Skeletal muscle tissue (tissue), 4 donors: ENCODE data around the gene POU2F2. TPM values are rescaled to one million over a fixed set of nuclear protein-coding genes. Genes with fewer than 3 reads are reported as not detected.

Experiments
- H3K27ac ChIP-seq: one replicate; pipeline ENCODE4 v1.7.0; 2013; ENCODE audit warnings: mild to moderate bottlenecking, low read depth, low read length, inconsistent platforms
- H3K27me3 ChIP-seq, 3 donors: one replicate each; pipeline ENCODE4 v1.7.0; 2013; ENCODE audit warnings: low read length in 3 of 3; ENCODE audit not compliant: control insufficient read depth in 3 of 3, insufficient read depth in 3 of 3
- H3K36me3 ChIP-seq, 3 donors: one replicate each; pipeline ENCODE4 v1.7.0; 2013; ENCODE audit warnings: low read length in 3 of 3; ENCODE audit not compliant: control insufficient read depth in 3 of 3, insufficient read depth in 3 of 3
- H3K4me1 ChIP-seq, 3 donors: one replicate each; pipeline ENCODE4 v1.7.0; 2013; ENCODE audit warnings: low read length in 3 of 3, mild to moderate bottlenecking in 3 of 3; ENCODE audit not compliant: control insufficient read depth in 3 of 3, insufficient read depth in 3 of 3
- H3K4me3 ChIP-seq, 3 donors: one replicate each; pipeline ENCODE4 v1.7.0; 2013; ENCODE audit warnings: low read length in 3 of 3
- H3K9ac ChIP-seq, 3 donors: one replicate each; pipeline ENCODE4 v1.7.0; 2013; ENCODE audit warnings: low read length in 3 of 3, mild to moderate bottlenecking in 3 of 3, moderate library complexity in 2 of 3, low read depth in 1 of 3
- H3K9me3 ChIP-seq, 3 donors: one replicate each; pipeline ENCODE4 v1.7.0; 2013; ENCODE audit warnings: low read length in 3 of 3; ENCODE audit not compliant: control insufficient read depth in 3 of 3
- total RNA-seq: library from RNA; depleted of rRNA; stranded (reverse); fragments of >200 nt; gene quantifications from one replicate; pipeline ENCODE4 v1.2.3, GENCODE V29; 2014
- donor health status: Osteomylitis.

The POU2F2 gene
- total RNA-seq, 1 donor from 2014 or later: 0.52 TPM

DNA sequence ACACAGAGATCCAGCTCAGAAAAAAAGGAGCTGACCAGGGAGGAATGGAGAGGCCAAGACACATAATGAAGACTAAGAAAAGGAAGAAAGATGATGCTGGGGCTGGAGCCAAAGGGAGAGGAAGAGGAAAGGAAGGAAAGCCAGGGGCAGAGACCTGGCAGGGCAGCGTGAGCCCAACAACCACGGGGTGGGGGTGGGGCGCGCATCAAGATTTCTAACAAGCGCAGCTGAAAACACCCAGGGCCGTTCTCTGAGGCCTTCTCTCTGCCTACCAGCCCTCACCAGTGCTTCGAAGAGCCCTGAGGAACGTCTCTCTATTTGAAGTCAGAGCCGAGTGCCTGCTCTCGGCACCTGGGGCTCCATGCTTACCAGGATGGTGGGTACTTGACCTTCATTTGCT lies 23.6 kb upstream of the POU2F2 start:
- H3K27ac ChIP-seq: no peak overlapping the region
- no peaks in the 10 kb centered on the region for H3K36me3 ChIP-seq
- H3K27me3 ChIP-seq: peaks cover 39 to 66% (median 61%) of the 10 kb centered on the region in 3 donors

GRCh38 chr19:42154471-42155323 lies 22.5 kb upstream of the POU2F2 start:
- no peaks in the 10 kb centered on the region for H3K4me1 ChIP-seq
- no peaks in the 10 kb centered on the region for H3K9me3 ChIP-seq
- peaks cover 44 to 66% (median 65%) of the 10 kb centered on the region in 3 donors for H3K27me3 ChIP-seq

More for the DNA sequence above, 23.6 kb upstream of the POU2F2 start:
- H3K4me3 ChIP-seq: no peak overlapping the region
- no peak overlapping the region for H3K9ac ChIP-seq
- H3K9me3 ChIP-seq: no peaks in the 10 kb centered on the region
- H3K4me1 ChIP-seq: no peaks in the 10 kb centered on the region

GRCh38 chr19:42153672-42154433 lies 21.6 kb upstream of the POU2F2 start:
- peaks cover 46 to 75% (median 73%) of the 10 kb centered on the region in 3 donors for H3K27me3 ChIP-seq
- H3K9me3 ChIP-seq: no peaks in the 10 kb centered on the region
- H3K9ac ChIP-seq: no peak overlapping the region
- H3K4me3 ChIP-seq: no peak overlapping the region
- no peaks in the 10 kb centered on the region for H3K36me3 ChIP-seq
- H3K27ac ChIP-seq: no peak overlapping the region
- no peaks in the 10 kb centered on the region for H3K4me1 ChIP-seq

More at GRCh38 chr19:42154471-42155323, 22.5 kb upstream of the POU2F2 start:
- Histone ChIP-seq H3K27ac (no peak overlapping the region), H3K36me3 (no peaks in the 10 kb centered on the region), H3K4me3 (no peak overlapping the region), H3K9ac (no peak overlapping the region)

DNA sequence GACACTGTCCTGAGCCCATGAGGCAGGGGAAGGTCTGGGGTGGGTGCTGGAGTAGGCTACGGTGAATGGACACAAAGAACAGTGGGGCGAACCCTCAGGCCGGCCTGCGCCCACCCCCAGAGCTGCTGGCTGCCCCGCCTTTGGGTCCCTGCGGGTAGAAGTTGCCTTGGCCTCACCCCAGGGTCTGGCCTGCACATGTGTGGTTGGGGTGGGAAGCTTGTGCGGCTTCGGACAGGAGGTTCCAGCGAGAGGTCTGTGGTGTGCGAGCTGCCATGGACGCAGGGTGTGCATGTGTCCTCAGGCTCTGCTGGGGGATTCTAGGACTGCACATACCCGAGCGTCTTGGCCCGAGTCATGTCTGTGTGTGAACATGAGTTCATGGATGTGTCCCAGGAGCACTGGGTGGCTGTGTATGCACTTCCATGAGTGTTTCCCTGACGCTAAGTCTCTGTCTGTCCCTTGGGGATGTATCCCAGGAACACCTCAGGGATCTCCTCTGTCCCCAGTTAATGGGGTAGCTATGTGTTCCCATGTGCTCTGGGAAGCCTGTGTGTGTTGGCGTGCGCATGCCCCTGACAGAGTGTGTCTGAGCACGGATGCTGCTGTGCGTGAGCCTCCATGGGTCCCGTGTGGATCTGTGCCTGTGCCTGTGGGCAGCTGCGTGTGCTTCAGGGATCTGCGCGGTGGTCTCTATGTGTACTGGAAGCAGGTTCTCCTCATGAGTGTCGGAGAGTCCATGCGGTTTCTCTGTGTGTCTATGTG lies 20.8 kb upstream of the POU2F2 start:
- Histone ChIP-seq H3K4me3 (no peak overlapping the region), H3K27me3 (peaks cover 52 to 80% (median 78%) of the 10 kb centered on the region in 3 donors), H3K27ac (no peak overlapping the region), H3K9ac (no peak overlapping the region), H3K9me3 (no peaks in the 10 kb centered on the region), H3K36me3 (no peaks in the 10 kb centered on the region), H3K4me1 (no peaks in the 10 kb centered on the region)

DNA sequence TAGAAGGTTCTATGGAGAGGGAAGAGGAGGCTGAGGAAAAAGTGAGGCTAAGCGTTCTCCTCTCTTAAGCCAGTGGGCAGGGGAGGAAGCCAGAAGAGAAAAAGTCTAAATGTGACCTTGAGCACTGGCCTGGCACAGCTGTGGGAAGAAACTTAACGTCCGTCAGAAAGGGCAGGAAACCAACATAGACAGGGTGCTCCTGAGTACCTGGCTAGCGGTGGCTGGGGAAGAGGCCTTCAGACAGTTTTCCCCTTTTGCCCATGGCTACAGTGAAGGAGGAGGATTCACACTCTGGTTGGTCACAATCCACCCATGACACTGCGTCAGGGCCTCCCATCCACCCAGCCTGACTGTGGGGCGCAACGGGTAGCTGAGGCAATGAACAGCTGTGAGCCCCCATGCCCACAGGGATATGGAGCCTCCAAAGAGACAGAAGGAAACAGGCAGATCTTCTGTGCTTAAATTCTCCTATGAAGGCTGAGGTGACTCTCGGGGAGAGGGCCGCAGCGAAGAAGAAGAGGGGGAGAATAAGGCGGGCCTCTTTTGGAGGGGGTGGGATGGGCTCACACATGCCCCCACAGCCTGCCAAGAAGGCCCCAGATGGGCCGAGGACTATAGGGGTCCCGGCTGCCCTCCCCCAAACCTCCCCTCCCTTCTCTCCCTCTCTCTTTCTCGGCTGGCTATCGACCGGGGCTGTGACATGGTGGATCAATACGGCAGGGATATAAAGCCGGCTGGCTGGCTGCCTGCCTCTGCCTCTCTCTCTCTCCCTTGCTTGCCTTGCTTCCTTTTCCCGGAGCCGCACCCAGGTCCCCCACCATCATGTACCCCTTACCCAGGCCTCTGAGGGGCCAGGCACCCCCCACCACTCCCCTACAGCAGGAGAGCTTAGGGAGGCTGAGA lies 19.8 kb upstream of the POU2F2 start:
- Histone ChIP-seq H3K9ac (no peak overlapping the region), H3K27ac (no peak overlapping the region), H3K4me1 (no peaks in the 10 kb centered on the region), H3K4me3 (no peak overlapping the region), H3K27me3 (peaks cover 56 to 82% (median 72%) of the 10 kb centered on the region in 3 donors), H3K36me3 (no peaks in the 10 kb centered on the region), H3K9me3 (no peaks in the 10 kb centered on the region)

DNA sequence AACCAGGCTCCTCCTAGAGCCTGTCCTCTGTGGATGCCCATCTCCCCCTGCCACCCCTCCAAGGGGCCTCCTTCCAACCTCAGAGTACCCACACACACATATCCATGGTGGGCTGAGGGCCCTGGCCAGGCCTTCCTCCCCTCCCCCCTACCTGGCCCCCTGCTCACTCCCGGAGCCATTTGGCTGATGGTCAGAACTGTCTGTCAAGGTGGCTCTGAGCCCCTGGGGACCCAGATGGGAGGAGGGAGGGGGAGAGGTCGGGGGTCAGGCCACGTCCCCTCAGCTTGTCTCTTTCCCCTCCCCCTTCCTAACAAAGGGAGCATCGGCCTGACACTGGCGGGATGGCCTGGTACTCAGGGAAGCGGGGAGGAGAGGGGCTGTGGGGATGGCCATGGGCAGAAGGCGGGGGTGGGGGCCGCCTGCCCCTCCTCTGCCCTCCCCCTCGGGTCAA lies 18.7 kb upstream of the POU2F2 start:
- Histone ChIP-seq H3K27me3 (peaks cover 54 to 83% (median 63%) of the 10 kb centered on the region in 3 donors), H3K4me1 (no peaks in the 10 kb centered on the region), H3K9ac (no peak overlapping the region), H3K36me3 (no peaks in the 10 kb centered on the region), H3K4me3 (no peak overlapping the region), H3K9me3 (no peaks in the 10 kb centered on the region), H3K27ac (no peak overlapping the region)

DNA sequence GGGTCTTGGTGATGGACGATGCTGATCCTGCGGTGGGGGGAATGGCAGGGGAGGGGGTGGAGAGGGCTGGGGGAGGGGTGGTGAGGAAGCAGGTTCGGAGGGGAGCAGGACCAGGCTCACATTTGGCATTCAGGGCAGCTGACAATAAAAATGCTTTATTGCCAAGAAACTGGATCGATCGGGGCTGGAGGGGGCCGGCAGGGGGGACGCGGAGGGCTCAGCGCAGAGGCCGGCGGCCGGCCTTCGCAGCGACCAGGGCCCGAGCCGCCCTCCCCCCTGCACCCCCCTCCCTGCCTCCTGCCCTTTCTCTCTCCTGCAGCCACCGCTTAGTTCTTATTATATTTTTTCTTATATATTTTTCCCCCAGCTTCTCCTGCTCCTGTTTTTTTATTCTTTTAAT lies 18.1 kb upstream of the POU2F2 start:
- Histone ChIP-seq H3K27me3 (peaks cover 50 to 79% (median 60%) of the 10 kb centered on the region in 3 donors), H3K4me3 (no peak overlapping the region), H3K9ac (no peak overlapping the region)

GRCh38 chr19:42149447-42150202 lies 17.4 kb upstream of the POU2F2 start:
- H3K27ac ChIP-seq: no peak overlapping the region
- H3K27me3 ChIP-seq: peaks cover 42 to 74% (median 53%) of the 10 kb centered on the region in 3 donors
- H3K4me3 ChIP-seq: no peak overlapping the region
- H3K9me3 ChIP-seq: no peaks in the 10 kb centered on the region
- H3K9ac ChIP-seq: no peak overlapping the region
- no peaks in the 10 kb centered on the region for H3K36me3 ChIP-seq
- H3K4me1 ChIP-seq: no peaks in the 10 kb centered on the region

More for the DNA sequence above, 18.1 kb upstream of the POU2F2 start:
- Histone ChIP-seq H3K27ac (no peak overlapping the region), H3K4me1 (no peaks in the 10 kb centered on the region), H3K36me3 (no peaks in the 10 kb centered on the region), H3K9me3 (no peaks in the 10 kb centered on the region)
